Forelimb muscle (tissue), 1 donor: ENCODE data around the gene RNF222. TPM values are rescaled to one million over a fixed set of nuclear protein-coding genes. Genes with fewer than 3 reads are reported as not detected.
"Not testable (repeated sequence)": the region's sequence is repeated elsewhere in the genome, so short reads cannot be mapped to it uniquely, and the experiment has no call there.

Experiments used
- DNase-seq: peaks from one replicate; pipeline ENCODE4 v3.0.0-alpha.2; 2013; ENCODE audit warnings: low read depth
- polyA plus RNA-seq: library from polyadenylated mRNA; unstranded; fragments of 120-200 nt; gene quantifications from one replicate; pipeline ENCODE4 v1.2.1, GENCODE V29; 2013; ENCODE audit not compliant: insufficient read length

The RNF222 gene
- polyA plus RNA-seq, 1 donor, result not detected

DNA sequence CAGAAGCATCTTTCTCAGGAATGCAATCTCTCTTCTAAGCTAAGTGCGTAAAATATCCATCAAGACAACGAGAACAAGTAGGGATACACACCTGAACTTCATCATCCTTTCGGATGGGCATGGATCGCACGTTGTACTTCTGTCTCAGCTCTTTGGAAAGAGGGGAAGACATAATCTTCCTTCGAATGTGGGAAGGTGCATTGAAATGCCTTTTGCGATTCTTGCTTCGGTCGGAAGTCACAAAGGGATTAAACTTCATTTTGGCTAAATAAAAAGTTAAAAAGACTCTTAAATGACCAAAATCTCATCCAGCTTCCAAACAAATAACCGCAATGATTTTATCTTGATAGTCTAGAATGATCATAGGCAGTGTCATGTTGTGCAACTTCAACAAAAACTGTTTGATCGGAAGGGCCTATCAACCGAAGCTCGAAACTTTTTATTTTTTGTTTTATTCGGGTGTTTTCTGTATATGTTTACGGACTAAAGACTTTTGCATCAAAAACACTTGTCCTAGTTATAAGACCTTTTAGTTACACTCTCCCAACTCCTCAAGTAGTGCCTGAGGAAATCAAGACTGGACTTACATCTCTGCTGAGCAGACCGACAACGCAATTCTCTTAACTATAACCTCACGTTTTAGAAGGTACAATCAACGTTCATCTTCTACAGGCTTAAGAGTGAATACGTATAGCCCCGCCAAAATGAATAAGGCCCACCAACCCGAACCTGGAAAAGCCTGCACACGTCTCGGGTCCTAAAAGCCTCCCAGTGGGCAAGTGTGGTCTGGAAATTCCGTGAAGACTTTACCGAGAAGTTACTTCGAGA is 15.4 kb downstream of the RNF222 start:
- no peak for DNase-seq

DNA sequence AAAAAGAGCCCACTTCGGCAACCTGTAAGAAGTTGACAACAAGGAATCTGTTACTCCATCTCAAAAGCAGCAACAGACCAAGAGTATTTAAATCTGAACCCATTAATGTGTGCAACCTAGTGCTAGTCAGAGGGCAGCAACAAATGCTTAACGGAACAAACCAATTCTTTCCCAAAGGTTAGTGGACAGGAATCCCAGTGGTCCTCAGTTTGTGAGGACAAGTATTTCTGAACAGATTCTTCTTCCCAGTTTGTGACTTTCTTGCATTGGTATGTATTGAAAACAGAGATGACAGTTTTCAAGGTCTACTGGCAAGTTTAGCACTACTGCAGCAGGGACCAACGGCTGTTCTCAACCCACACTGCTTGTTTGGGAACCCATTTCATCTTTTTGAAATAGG is 17.6 kb downstream of the RNF222 start:
- DNase-seq, result no peak

DNA sequence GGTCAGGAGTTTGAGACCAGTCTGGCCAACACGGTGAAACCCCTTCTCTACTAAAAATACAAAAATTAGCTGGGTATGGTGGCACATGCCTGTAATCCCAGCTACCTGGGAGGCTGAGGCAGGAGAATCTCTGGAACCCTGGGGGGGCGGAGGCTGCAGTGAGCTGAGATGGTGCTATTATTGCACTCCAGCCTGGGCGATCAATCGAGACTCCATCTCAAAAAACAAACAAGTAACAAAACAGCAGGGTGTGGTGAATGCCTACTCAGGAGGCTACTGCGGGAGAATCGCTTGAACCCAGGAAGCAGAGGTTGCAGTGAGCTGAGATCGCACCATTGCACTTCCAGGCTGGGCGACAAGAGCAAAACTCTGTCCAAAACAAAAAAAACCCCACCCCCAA is 19.5 kb downstream of the RNF222 start:
- DNase-seq, result not testable (repeated sequence)

- DNase-seq, result no peak
Observed at GRCh38 chr17:8377422-8377821, 20.2 kb downstream of the RNF222 start.

GRCh38 chr17:8376271-8377067 is 21.2 kb downstream of the RNF222 start, which contains the start of gene KRABD2:
Gene KRABD2 (minus strand): TSS chr17:8376704.
- peak; percentile 41 for DNase-seq

DNA sequence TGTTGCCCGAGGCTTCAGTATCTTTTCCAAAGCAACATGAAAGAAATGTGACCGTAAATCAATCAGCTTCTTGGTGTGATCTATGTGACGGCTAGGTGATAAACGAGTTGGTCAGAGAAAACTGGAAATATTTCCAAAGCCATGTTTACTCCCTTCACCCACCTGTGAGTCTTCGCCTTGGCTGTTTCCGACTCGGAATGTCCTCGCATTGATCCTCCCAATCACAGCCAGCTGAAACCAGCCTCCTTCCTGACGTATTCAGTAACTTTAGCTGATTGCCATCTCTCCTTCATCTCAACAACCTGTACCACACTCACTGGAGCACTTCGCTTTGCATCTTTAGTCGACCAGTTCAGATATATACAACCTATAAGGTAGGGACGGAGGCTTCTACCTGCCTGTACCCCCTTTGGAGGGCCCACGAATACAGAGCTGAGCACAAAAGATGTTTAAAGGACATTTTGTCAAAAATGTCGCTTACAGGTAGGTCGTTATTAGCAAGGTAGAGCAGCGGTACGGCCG is 21.8 kb downstream of the RNF222 start:
- DNase-seq, result no peak

DNA sequence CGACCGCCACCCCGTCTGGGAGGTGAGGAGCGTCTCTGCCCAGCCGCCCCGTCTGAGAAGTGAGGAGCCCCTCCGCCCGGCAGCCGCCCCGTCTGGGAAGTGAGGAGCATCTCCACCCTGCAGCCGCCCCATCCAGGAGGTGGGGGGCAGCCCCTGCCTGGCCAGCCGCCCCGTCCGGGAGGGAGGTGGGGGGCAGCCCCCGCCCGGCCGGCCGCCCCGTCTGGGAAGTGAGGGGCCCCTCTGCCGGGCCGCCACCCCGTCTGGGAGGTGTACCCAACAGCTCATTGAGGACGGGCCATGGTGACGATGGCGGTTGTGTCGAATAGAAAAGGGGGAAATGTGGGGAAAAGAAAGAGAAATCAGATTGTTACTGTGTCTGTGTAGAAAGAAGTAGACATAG is 23.8 kb downstream of the RNF222 start:
- DNase-seq, result not testable (repeated sequence)

GRCh38 chr17:8372422-8372821 is 25.2 kb downstream of the RNF222 start:
- no peak for DNase-seq

- no peak for DNase-seq
Observed at GRCh38 chr17:8371786-8372185, 25.8 kb downstream of the RNF222 start.

GRCh38 chr17:8369944-8370343 is 27.7 kb downstream of the RNF222 start:
- DNase-seq, result no peak

DNA sequence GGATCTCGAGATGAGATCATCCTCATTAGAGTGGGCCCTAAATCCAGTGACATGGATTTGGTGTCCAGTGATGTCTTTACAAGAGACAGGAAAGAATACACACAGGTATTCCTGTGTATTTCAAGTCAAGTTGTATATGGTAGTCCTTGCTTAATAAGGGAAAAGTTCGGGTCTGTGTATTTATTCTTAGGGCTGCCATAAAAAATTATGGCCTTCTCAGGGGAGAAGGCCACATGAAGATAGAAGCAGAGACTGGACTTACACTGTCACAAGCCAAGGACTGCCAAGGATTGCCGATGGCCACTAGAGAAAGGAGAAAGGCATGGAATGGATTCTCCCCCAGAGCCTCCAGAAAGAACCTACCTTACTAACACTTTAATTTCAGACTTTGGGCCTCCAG is 29.4 kb downstream of the RNF222 start:
- DNase-seq, result no peak

GRCh38 chr17:8366231-8366630 is 31.4 kb downstream of the RNF222 start:
- no peak for DNase-seq

DNA sequence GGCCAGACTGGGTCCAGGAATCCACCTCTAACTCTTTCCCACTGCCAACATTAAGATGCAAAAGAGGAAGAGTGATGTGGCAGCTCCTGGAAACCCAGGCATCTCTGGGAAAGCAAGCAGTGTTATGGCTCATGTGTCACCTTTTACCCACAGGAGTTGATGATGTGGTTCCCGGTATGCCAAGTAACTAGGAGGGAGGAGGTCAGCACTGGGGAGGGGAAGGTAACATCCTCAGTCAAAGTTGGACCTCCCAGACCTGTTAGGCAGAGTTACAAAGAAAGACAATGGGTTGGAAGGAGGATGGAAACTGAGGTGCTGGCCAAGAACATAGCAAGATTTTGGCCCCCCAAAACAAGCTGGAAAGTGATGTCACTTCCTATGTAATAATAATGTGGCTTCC is 32.5 kb downstream of the RNF222 start:
- no peak for DNase-seq

- DNase-seq, result no peak
Observed at GRCh38 chr17:8362651-8363332, 34.8 kb downstream of the RNF222 start.

DNA sequence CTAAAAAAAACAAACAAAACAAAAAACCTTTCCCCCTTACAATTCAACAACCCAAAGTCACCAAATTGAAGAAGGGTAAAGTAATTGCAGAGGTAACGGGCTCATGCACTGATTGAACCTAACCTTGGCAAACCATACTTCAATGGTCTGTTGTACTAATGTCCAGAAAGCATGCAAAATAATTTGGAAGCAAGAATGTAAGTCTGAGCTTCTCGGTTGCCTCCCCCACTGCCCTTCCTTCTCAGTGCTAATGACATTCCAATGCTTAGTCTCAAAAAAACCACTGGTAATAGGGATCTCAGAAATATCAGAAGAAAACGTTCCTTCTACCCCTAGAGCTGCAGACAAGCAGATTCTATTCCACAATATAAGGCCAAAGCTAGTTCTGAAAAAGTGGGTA is 36.9 kb downstream of the RNF222 start:
- DNase-seq, result no peak

DNA sequence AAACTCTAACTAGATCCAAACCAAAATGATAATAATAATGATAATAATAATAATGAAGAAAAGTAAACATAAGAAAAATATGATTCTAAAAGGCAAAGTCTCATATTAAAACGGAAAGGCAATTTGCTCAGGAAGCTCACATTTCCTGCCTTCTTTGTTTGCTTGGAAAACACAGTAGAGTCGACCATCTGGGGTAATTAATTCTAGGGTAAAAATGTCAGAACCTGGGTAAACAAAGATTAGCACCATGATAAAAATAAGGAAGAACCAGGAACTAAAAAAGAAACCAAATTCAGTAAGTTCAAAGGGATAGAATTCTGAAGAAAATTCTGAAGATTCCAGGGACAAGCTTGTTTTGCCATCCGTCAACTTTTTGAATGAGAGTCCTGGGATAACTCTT is 37.4 kb downstream of the RNF222 start:
- no peak for DNase-seq

GRCh38 chr17:8359769-8360168 is 37.9 kb downstream of the RNF222 start:
- peak; percentile 52 for DNase-seq

GRCh38 chr17:8357910-8358309 is 39.7 kb downstream of the RNF222 start:
- no peak for DNase-seq

DNA sequence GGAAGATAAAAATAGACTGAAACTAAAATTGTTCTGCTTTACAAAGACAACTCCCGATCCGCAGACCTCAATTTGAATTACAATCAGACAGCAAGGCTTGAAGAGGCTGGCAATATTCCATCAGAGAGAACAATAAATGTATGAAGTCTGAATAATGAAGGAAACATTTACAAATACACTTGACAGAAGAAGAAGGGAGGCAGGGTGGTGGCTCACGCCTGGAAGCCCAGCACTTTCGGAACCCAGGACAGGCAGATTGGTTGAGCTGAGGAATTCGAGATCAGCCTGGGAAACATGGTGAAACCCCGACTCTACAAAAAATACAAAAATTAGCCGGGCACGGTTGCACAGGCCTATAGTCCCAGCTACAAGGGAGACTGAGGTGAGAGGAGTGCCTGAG is 43.4 kb downstream of the RNF222 start:
- DNase-seq, result no peak

GRCh38 chr17:8353736-8354135 is 43.9 kb downstream of the RNF222 start:
- DNase-seq, result no peak

GRCh38 chr17:8350339-8350738 is 47.3 kb downstream of the RNF222 start:
- no peak for DNase-seq

DNA sequence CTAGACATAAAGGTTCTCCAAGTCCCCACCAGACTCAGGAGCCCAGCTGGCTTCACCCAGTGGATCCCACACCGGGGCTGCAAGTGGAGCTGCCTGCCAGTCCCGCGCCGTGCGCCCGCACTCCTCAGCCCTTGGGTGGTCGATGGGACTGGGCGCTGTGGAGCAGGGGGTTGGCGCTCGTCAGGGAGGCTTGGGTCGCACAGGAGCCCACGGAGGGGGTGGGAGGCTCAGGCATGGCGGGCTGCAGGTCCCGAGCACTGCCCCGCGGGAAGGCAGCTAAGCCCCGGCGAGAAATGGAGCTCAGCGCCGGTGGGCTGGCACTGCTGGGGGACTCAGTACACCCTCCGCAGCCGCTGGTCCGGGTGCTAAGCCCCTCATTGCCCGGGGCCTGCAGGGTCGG is 50.6 kb downstream of the RNF222 start:
- DNase-seq, result not testable (repeated sequence)
